Posterior cingulate gyrus (tissue), 11 donors: ENCODE results near the gene PRR36.
"Not testable (repeated sequence)": the region's sequence is repeated elsewhere in the genome, so short reads cannot be mapped to it uniquely, and the experiment has no call there.

Experiments used
- DNase-seq, 10 donors: peaks; one replicate each; pipeline versions ENCODE4 v3.0.0 to v3.0.0-alpha.2; 2020 to 2021; ENCODE audit warnings: mixed read lengths in 3 of 10
- intact Hi-C: fragments of 100-400 bp; cut with DNase I; formaldehyde crosslinking; loops from one replicate; pipeline ENCODE4 v1.15.1; 2023

Gene PRR36

GRCh38 chr19:7900931-7901330 is 26.7 kb upstream of the PRR36 start:
- intact Hi-C loops = no loop called here
- DNase-seq = no peak

GRCh38 chr19:7900401-7900870 is 26.2 kb upstream of the PRR36 start:
- intact Hi-C loops = no loop called here
- DNase-seq = no peak

GRCh38 chr19:7899751-7900378 is 25.7 kb upstream of the PRR36 start:
- intact Hi-C loops = no loop called here
- no peak for DNase-seq

GRCh38 chr19:7898967-7899366 is 24.8 kb upstream of the PRR36 start:
- intact Hi-C loops = no loop called here

DNA sequence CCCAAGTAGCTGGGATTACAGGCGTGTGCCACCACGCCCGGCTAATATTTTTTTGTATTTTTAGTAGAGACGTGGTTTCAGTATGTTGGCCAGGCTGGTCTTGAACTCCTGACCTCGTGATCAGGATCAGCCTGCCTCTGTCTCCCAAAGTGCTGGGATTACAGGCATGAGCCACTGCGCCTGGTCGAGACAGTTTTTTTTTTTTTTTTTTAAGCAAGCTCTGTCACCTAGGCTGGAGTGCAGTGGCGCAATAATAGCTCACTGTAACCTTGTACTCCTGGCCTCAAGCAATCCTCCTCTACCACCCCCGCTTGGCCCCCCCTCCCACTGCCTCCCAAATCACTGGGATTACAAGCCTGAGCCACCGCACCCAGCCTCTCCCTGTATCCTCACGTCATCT is 23.1 kb upstream of the PRR36 start:
- no peak for DNase-seq
- intact Hi-C loops = no loop called here

More at GRCh38 chr19:7898967-7899366, 24.8 kb upstream of the PRR36 start:
- no peak for DNase-seq

GRCh38 chr19:7895565-7895964 is 21.4 kb upstream of the PRR36 start:
- intact Hi-C loops = no loop called here

GRCh38 chr19:7894612-7895309 is 20.6 kb upstream of the PRR36 start:
- intact Hi-C loops = no loop called here

More at GRCh38 chr19:7895565-7895964, 21.4 kb upstream of the PRR36 start:
- DNase-seq = no peak

GRCh38 chr19:7893362-7894101 is 19.3 kb upstream of the PRR36 start:
- DNase-seq, intact Hi-C loops: not testable (repeated sequence)

More at GRCh38 chr19:7894612-7895309, 20.6 kb upstream of the PRR36 start:
- no peak for DNase-seq

- intact Hi-C loops = no loop called here
- no peak for DNase-seq
These were observed 14.6 kb upstream of the PRR36 start for GRCh38 chr19:7888826-7889217.

- intact Hi-C loops = no loop called here
- DNase-seq = peak in 1 of 10 donors; percentile 68
These were observed 14.1 kb upstream of the PRR36 start, which contains the start of gene LRRC8E for GRCh38 chr19:7888145-7888825. TSS of gene LRRC8E (plus strand) at chr19:7888510. CDS start at chr19:7895604, 7,094 bp downstream.

GRCh38 chr19:7887408-7888144 is 13.4 kb upstream of the PRR36 start:
- intact Hi-C loops = no loop called here
- DNase-seq = no peak

DNA sequence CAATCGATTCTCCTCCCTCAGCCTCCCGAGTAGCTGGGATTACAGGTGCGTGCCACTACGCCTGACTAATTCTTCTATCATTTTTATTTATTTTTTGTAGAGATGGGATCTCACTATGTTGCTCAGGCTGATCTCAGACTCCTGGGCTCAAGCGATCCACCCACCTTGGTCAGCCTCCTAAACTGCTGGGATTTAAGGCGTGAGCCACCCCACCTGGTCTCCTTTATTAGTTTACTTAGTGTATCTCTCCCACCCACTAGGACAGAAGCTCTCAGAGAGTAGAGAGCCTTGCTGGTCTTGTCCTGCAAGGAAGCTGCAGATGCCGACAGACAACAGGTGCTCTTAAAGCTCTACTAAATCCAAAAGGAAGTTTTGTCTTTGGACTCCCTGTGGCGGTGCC is 11.6 kb upstream of the PRR36 start:
- intact Hi-C loops = no loop called here

DNA sequence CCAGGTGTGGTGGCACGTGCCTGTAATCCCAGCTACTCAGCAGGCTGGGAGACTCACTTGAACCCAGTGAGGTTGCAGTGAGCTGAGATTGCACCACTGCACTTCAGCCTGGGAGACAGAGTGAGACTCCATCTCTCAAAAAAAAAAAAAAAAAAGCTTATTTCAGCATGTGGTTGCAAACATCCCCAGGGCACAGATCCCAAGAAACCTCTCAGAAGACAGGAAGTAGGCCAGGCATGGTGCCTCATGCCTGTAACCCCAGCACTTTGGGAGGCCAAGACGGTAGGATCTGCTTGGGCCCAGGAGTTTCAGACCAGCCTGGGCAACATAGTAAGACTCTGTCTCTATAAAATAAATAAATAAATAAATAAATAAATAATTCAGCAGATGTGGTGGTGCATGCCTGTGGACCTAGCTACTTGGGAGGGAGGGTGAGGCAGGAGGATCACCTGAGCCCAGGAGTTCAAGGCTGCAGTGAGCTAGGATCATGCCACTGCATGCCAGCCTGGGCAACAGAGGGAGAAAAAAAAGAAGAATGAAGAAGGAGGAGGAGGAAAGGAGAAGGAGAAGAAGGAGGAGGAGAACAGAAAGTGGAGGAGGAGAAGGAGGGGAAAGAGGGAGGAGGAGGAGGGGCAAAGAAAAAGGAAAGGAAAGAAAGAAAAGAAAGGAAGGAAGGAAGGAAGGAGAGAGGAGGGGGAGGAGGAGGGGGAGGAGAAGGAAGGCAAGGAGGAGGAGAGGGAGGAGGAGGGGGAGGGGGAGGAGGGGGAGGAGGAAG is 9.8 kb upstream of the PRR36 start:
- intact Hi-C loops = no loop called here
- no peak for DNase-seq

More for the DNA sequence above, 11.6 kb upstream of the PRR36 start:
- no peak for DNase-seq

DNA sequence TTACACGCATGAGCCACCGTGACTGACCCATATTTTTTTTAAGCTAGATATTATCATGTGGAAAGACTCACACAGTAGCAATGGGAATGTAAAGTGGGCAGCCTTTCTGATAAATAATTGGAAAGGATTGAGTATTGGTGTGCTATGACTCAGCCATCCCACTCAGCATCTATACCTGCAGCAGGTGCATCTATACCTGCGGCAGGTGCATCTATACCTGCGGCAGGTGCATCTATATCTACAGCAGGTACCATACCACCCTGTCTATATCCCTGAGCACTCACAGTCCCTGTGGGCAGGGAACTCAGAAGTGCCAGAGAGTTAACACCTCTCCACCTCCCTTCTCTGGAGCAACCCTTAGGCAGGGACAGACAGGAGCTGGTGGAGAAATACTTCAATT is 8.9 kb upstream of the PRR36 start:
- intact Hi-C loops = no loop called here
- DNase-seq = no peak

DNA sequence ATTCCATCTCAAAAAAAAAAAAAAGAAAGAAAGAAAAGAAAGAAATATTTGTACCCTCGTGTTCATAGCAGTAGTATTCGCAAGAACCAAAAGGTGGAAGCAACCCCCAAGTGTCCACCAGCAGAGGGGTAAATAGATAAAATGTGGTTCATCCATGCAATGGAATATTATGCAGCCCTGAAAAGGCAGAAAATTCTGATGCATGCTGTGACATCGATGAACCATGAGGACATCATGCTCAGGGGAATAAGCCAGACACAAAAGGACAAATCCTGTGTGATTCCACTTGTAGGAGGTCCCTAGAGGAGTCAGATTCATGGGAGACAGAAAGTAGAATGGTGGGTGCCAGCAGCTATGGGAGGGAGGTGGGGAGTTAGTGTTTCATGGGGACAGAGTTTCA is 7.7 kb upstream of the PRR36 start:
- intact Hi-C loops = no loop called here
- no peak for DNase-seq

GRCh38 chr19:7879836-7880235 is 5.6 kb upstream of the PRR36 start:
- intact Hi-C loops = no loop called here
- peak in 1 of 10 donors; percentile 67 for DNase-seq

GRCh38 chr19:7879111-7879807 is 5.1 kb upstream of the PRR36 start:
- peak in 1 of 10 donors; percentile 75 for DNase-seq
- intact Hi-C loops = no loop called here

- intact Hi-C loops = no loop called here
These were observed 3.2 kb upstream of the PRR36 start for GRCh38 chr19:7877249-7877836.

More at GRCh38 chr19:7877249-7877836, 3.2 kb upstream of the PRR36 start:
- no peak for DNase-seq
